ENCODE results near the gene TJP3.

DNA sequence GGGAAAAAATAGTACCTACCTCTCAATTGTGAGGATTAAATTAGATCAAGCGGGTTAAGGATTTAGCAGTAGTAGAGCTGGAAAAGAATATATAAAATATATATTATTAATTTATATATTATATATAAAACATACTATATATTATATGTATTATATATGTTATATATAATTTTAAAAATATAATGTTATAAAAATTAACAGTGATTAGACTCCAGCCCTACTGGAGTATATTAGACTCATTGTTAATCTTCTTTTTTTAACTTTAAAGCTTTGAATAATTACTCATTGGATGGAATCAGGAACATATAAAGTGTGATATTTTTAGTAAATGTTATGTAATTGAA lies 53.9 kb downstream of the TJP3 start:
- TF ChIP-seq, protein P1, sequence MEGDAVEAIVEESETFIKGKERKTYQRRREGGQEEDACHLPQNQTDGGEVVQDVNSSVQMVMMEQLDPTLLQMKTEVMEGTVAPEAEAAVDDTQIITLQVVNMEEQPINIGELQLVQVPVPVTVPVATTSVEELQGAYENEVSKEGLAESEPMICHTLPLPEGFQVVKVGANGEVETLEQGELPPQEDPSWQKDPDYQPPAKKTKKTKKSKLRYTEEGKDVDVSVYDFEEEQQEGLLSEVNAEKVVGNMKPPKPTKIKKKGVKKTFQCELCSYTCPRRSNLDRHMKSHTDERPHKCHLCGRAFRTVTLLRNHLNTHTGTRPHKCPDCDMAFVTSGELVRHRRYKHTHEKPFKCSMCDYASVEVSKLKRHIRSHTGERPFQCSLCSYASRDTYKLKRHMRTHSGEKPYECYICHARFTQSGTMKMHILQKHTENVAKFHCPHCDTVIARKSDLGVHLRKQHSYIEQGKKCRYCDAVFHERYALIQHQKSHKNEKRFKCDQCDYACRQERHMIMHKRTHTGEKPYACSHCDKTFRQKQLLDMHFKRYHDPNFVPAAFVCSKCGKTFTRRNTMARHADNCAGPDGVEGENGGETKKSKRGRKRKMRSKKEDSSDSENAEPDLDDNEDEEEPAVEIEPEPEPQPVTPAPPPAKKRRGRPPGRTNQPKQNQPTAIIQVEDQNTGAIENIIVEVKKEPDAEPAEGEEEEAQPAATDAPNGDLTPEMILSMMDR (IDR thresholded peaks at IDR 0.05; ENCODE audit: low read depth, low read length), result no peak
- no peak for TF ChIP-seq POLR2A (IDR thresholded peaks at IDR 0.05; ENCODE audit: extremely low read depth, insufficient read length)
